DMS53 treated with DMSO at 0.1 percent for 48 hours (cell line): Measurements from ENCODE around the gene NCKAP5L.

Experiments used
- DNase-seq: peaks from one replicate; lab custom pipeline; 2025; ENCODE audit not compliant: unreplicated experiment; lab: John Stamatoyannopoulos, UW

Gene NCKAP5L

DNA sequence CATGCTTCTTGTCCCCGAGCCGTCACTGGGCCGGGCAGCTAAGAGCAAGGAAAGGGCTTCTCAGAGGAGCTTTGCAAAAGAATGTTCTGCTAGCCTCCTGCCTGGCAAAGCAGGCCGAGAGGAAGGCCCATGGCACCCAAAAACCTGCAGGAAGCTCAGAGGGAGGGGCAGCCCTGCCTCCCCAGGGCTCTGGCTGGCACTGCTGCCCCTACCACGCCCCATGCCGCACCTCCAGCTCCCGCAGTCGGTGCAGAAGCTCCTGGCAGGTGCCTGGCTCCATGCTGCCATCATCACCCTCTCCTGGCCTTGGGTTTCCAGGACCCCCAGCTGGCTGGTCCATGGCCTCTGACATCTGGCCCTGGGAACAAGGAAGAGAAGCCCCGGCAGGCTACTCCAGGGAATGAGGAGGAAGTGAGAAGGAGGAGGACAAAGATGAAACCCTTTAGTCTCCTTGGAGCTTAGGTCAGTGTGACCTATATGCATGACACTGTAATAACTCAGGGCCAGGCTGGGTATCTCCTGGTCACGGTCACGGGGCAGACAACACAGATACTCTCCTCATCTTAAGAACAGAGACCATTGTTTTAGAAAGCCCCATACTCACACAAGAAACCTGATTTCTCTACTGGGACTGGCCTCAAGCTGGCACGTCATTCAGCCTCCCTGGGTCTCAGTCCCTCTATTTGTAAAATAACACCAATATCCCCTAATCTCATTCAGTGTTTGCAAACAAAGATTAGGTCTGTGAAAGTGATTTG lies 24.3 kb downstream of the NCKAP5L start:
- no peak for DNase-seq

DNA sequence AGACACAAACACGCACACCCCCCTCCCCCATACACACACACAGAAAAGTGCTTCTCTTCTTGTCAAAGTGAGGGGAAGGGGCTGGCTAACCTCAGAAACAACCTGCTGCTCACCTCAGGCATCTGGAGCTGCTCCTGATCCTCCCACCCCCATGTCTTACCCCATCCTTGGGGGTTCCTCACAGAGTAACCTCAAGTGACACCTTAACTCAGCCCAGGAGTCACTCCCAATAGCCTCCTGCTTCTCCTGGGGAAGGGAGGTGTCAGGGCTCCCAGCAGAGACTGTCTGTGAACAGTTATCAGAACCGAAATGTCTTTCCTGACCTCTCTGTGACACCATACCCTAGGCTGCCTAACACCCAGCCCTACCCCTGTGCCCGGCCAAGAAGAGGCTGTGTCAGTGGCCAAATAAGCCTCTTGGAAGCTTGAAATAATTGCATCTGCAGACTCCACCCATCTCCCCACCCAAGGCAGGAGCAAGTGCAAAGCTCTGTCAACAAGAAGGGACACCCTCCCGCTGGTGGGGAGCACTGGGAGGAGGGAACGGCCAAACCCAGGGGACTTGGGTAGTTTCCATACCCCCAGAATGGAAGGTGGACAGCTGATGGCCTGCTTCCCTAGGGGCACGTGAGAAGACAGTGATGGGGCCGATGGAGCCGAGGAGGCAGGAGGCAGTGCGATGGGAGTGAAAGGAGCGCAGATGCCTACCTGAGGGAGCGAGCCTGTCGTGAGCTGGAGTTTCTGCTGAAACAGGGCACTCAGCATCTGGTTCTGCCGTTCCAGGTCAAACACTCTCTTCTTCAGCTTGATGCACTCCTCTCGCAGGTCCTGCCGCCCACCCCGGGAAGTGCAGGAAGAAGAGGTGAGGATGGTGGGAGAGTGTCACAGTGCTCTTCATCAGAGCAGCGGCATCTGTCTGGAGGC lies 26.8 kb downstream of the NCKAP5L start:
- DNase-seq, result no peak

DNA sequence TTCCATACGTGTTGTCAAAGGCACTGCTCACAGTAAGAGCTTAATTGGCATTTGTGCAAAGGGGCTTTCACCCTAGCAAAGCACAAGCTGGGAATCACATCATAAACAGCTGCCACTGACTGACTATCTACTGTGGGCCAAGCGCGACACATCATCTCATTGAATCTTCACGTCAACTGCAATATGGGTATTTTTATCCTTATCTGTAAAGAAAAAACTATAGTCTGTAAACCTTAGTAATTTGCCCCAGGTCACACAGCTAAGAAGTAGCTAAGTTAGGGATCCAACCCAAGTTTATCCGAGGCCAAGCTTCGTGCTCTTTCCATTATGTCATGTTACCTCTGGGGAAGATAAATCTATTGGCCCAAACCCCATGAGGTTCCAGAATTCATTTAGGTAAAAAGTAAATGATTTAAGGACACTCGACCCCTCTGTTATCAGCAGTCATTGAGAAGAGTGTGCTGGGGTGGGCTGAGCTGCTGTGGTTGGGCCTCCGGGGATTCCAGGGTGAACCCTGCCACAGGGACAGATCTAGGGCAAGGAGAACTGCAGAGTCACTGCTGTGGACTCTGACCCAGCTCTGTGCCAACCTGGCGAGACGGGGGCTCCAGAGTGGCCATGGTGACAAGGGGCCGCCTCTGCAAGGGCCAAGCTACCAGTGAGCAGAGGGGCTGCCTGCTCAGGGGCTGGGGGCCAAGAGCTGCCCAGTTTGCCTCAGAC lies 27.6 kb downstream of the NCKAP5L start:
- DNase-seq, result no peak

DNA sequence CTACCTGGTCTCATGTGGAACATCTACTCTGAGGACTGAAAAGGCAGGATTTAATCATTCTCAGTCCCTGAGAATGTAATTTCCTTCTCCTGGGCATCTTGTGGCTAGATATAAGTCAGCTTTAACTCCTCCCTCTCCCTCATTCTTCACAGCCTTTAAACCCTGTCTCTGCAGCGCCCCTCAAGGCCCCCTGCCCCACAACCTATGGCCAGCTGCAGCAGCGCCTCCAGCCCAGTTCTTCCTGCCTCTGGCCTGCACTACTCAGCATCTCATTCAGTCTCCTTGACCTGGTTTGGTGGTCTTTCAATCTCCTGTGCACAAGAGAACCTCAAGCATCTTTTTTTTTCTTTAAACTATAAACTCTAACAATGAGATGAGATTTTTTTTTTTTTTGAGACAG lies 29.3 kb downstream of the NCKAP5L start:
- no peak for DNase-seq

DNA sequence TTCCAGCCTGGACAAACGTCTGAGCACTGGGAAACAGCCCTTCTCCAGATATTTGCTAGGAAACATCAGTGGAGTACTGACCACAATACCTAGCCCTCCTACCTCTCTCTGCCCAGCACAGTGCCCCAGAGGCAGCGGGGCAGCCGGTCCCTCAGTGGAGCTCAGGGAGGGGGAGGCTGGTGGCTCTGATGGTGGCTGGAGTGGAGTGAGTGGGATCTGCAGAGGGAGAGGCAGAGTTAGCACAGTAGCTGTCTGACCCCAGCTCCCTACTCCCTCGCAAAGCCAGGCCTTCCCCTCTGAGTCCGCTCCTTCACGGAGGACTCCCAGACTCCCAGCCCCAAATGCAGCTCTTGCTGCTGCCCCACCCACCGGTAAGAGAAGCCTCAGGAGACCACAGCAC lies 30.0 kb downstream of the NCKAP5L start:
- no peak for DNase-seq

DNA sequence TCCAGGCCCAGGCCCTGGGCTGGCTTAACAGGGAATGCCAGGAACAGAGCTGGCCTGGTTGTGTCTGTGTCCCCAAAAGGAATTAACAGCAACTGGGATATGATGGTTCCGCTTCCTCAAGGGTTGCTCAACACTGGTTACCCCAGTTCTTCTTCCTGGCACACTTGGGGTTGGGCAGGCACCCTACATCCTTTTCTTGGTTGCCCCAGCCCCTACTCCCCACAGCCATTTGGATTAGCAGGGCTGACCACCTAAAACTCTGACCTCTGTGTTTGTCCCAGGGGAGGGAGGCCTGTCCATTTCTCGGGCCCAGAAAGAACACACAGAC lies 30.8 kb downstream of the NCKAP5L start:
- DNase-seq, result no peak

DNA sequence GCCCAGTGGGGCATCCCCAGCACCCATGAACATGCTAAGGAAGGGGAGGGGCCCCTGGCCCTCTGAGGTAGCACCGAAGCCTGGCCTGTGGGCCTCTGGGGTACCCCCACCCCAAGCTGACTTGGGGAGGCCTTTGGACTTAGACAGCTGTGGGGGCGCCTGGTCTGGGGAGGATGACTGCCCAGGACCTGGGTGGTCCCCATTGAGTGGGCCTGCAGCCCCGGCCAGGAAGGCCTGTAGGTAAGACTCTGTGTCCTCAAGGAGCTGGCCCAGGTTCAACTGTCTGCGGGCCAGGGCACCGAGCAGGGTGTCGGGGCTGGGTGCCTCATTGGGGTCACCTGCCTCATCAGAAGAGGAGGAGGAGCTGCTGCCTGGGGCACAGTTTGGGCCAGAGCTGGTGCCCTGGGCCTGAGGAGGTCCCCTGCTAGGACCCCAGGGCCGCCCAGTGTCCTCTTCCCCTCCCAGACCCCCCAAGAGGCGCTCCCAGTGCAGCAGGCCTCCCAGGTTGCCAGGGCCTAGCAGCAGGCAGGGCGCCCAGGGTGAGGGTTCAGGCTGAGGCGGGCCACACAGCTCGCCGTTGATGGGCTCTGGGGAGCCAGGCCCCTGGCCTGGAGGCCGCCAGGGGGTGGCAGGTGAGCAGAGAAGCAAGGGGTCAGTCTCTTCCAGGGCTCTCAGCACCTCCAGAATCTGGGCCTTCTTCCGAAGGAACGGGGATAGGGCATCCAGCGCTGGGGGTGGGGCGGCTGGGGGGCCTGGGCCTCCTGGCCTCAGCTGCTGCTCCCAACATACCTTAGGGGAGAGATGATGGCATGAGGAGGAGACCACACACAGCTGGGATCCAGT lies 31.4 kb downstream of the NCKAP5L start:
- DNase-seq, result no peak

DNA sequence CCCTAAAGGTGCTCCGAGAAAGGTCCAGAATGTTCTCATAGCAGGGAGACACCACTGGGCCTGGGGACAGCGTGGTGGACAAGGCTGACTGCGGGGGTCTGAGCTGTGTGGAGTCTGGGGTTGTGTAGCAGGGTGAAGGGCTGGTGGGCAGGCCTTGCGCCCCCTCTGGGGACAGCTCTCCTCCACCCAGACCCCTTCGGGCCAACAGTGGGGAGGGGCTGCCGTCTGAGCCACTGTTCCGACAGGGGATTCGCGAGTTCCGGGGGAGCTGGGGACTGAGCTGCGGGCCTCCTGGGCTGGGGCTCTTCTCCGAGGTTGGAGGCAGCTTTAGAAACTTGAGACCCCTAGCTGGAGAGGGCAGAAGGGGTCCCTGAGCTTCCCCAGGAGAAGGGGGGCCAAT lies 32.1 kb downstream of the NCKAP5L start:
- DNase-seq, result no peak

DNA sequence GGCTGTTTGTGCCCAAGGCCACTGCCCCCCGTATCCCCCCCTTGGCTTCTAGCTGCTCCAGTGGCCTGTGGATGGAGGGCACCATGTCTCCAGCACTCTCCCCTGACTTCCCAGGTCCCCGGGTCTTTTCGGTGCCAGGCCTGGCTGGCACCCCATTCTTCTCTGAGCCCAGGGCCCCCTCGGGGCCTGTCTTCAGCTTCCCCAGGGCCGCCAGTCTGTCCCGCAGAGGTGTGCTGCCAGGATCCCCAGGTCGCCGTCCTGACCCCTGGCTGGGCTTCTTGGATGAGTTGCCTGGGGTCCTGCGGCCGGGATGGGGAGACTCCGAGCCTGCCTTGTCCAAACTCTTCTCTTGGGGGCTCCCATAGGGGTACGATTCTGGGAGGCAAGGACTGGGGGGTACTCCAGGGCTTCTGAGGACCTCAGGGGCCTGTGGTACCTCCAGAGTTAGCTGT lies 32.5 kb downstream of the NCKAP5L start:
- DNase-seq, result no peak

DNA sequence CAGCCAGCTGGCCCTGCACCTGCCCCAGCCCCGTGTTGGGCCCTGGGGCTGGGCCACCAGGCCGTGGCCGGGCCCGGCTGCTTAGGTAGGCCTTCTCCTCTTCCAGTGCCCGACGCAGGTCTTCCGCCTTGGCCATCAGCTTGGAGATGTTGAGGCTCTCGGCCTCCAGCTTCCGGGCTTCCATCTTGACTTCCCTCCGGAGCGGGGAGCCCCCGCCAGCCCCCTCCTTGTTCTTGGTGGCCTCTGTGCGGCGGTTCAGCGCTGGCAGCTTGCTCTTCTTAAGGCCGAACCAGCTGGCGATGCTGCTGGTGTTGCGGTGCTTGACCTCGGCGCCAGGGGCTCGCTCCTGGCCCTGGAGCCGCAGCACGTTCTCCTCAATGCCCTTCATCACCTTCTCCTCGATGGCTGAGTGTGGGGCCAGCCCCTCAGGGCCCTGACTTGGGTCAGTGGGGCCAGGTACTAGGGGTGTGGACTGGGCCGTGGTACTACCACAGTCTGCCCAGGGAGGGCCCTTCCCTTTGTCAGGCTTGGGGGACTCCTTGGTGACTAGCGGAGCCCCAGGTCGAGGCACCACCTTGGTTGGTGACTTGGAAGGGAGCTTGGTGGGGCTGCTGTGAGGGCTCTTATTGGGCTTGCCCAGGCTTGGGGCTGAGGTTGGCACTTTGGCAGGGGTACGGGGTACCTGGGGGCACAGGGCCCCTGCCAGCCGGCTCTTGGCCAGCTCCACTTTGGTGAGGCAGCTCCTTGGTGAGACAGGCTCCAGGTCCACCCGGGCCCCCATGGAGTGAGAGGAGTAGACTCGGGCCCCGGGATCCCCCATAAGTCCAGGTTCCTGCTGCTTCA lies 33.2 kb downstream of the NCKAP5L start:
- no peak for DNase-seq

DNA sequence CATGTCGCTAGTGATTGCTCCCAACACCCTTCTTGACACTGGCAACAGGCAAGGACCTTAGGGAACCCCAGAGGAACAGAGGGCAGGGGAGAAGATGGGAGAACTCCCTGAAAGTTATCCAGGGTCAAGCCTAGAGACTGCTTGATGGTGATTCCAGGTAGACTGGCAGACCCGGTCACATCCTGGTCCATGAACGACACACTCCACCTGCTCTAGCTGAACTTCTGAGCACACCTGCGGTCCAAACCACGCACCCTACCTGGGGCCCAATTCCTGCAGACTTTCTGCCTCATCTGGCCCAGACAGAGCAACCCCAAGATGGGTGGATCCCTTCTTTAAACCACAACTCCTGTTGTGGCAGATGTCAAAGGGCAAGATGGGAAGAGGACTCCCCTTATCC lies 34.2 kb downstream of the NCKAP5L start:
- no peak for DNase-seq

DNA sequence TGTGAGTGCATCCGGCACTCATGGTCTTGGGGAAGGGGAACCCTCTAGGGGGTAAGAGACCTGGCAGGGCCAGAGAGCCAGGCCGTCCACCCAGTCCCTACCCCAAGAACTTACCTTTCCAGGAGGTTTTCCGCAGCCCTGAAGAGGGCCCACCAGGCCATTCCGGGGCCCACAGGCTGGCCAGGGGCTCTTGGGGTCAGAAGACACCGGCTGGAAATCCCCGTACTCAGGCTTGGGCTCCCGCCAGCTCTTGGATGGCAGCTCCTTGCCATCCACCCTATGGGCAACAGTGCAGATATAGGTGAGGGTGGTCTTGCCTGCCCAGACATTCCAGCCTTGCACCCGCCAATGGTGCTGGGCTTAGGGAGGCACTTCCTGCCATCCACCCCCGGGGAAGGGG lies 34.6 kb downstream of the NCKAP5L start:
- no peak for DNase-seq

DNA sequence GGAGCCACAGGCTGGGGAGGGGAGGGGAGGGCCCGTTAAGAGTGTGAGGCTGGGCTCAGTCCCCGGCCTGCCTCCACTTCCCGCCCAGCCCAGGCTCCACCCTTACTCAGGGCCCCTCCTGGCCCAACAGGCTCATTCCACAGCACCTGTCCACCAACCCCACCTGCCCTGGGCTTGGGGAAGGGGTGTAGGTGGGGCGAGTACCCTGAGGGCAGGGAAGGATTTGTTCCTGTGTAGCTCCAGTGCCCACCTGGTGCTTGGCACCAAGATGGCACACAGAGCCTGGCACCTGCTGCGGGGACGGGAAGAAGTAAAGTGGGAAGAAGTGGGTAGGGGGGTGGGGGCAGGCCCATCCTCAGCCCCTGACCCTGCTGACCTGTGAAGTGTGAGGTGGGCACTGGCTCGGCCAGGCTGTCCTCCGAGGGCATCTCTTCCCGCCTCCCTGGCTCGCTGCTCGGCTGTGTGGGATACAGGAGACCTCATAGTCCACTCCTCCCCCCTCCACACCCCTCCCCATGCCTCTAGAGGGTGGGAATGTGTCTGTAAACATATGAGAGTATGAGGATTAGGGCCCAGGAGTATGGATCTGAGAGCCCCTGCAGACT lies 35.1 kb downstream of the NCKAP5L start:
- no peak for DNase-seq

DNA sequence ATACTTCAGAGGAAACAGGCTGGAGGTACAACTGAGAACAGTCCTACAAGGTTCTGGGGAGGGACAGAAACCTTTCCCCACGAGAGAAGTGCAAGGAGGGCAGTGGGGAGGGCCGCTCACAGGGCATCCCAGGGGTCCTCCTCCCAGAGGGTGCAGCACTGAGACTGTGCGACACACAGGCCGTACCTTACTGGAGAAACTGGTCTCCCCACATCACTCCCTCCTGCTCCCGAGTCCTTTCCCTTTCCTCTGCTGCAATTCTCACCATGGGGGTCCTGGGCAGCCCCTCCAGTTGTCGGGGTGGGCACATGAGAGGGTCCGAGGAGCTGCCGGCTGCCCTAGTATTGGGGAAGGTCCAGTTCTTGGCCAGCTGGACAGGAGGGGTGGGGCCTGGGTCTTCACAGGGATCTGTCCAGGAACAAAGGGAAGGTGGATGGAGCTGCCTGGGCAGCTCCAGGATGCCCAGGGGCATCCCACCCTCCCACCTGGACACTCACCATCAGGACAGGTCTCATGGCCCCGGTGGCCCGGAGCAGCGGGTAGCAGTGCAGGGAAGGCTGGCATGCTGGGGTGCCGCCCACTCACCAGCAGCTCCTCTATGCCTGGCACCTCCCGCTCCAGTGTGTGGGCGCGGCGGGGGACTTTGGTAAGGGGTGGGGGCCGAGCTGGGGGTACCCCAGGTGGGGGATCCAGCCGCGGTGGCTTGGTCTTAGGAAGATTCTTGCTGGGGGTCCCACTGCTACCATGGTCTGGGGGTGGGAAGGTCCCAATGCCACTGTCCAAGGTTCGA lies 35.8 kb downstream of the NCKAP5L start:
- DNase-seq, result no peak

DNA sequence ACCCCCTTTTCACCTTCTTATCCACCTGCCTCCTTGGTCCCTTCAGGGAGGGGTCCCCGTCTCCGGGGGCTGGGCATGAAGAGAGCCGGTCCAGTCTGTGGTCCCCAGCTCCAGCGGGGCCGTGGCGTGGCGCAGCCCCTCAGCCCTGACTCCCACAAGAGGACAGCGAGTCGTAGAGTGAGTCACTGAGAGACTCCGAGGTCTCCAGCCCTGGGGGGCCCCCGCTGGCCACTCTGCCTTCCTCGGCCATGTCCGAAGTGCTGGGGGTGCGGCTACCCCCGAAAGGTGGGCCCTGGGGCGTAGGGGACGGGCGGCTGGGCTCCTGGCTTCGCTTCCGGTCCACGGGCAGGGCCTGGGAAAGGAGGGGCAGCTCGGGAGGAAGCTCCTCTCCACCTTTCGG lies 36.5 kb downstream of the NCKAP5L start:
- no peak for DNase-seq

DNA sequence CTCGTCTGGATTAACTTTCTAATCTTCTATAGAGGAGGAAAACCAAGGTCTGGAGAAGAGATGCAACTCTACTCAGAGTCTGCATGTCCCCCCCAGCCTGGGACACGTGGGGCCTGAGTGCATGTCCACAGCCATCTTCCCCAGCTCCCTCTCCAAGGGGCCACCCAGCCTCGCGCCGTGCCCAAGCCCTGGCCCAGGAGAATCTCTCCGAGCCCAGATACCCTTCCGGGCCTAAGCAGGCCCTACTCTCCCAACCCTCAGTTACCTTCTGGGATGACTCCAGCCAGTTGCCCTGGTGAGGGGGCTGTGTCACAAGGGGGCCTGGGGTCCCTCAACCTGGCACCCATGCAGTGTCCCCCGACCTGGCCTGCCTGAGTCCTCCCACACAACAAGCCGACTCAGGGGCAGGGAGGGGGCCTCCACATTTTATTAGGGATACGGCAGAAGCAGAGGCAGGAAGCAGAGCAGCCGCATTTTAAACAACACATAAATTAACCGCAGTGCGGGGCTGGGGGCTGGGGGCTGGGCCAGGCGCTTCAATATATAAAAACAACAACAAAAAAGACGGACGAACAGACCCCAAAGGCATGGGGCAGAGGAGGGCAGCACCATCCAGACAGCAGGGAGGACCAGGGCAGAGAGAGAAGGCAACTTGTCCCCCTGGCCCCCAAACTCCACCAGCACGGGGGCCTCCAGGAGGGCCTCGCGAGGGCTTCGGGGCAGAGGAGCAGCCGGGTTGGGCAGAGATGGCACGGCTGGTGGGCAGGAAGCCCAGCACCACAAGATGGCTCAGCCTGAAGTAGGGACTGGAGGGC lies 37.3 kb downstream of the NCKAP5L start:
- DNase-seq, result no peak

DNA sequence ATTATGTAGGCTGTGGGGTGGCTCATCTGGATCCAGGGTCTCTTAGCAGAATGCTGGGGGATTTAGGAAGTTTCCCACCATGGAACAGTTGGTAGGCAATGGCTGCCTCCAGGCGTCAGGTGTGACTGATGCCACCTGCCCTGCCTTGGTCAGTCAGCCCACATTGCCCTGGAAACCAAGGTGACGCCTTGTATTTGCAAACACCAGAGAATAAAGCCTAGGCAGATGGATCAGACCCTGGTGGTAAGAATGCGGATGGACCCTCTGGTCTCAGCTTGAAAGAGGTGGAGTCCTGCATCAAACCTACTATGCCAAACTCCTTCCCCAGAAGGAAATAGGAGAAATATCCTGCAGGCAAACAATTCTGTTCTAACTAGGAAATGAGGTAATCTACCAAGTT lies 38.2 kb downstream of the NCKAP5L start:
- DNase-seq, result peak; percentile 26

DNA sequence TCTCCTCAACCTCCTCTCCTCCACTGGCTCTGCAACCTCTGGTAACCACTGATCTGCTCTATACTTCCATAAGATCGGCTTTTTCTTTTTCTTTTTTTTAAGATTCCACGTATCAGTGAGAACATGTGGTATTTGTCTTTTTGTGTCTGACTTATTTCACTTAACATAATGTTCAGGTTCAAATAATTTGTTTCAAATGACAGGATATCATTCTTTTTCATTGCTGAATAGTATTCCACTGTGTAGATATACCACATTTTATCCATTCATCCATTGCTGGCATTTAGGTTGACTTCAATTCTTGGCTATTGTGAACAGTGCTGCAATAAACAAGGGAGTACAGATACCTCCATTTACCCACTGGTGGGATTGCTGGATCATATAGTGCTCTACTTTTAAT lies 40.5 kb downstream of the NCKAP5L start:
- DNase-seq, result no peak
